Omental fat pad (tissue), 4 donors: ENCODE measurements around the gene TPST1. TPM values are rescaled to one million over a fixed set of nuclear protein-coding genes. Genes with fewer than 3 reads are reported as not detected.

Experiments
- ATAC-seq: fragments of 150-250 bp; one replicate; pipeline ENCODE4 v1.9.1; 2016; ENCODE audit warnings: mild to moderate bottlenecking, moderate library complexity; ENCODE audit not compliant: low FRiP score
- DNase-seq: peaks from one replicate; pipeline ENCODE4 v3.0.0-alpha.2; 2019; ENCODE audit warnings: low spot score
- total RNA-seq, 4 donors: library from RNA; depleted of rRNA; stranded (reverse); fragments of >200 nt; gene quantifications; one replicate each; pipeline ENCODE4 v1.1.0, GENCODE V29; 2016
- TF ChIP-seq, protein P1 (sequence below), 3 donors: fragments of 450-650 bp; IDR thresholded peaks; one replicate each; pipeline ENCODE4 v1.5.1; 2016 to 2017; ENCODE audit warnings: antibody characterized with exemption in 3 of 3, mild to moderate bottlenecking in 3 of 3, moderate library complexity in 2 of 3

Gene TPST1
- total RNA-seq, 4 donors from 2014 or later = 16.4 to 63.2 (median 24.3) TPM

DNA sequence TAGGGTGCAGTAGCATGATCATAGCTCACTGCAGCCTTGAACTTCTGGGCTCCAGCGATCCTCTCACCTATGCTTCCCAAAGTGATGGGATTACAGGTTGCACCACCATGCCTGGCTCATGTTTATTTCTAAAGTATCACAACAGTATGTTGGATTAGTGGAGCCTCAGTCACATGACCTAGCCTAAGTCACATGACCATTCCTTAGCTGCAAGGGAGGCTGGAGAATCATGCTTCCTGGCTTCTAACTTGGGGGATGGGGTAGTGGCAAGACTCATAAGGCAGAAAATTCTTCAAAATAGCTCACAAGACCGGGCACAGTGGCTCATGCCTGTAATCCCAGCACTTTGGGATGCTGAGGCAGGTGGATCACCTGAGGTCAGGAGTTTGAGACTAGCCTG is 26.9 kb upstream of the TPST1 start:
- ATAC-seq (no peak), DNase-seq (no peak)
- TF ChIP-seq, protein P1, sequence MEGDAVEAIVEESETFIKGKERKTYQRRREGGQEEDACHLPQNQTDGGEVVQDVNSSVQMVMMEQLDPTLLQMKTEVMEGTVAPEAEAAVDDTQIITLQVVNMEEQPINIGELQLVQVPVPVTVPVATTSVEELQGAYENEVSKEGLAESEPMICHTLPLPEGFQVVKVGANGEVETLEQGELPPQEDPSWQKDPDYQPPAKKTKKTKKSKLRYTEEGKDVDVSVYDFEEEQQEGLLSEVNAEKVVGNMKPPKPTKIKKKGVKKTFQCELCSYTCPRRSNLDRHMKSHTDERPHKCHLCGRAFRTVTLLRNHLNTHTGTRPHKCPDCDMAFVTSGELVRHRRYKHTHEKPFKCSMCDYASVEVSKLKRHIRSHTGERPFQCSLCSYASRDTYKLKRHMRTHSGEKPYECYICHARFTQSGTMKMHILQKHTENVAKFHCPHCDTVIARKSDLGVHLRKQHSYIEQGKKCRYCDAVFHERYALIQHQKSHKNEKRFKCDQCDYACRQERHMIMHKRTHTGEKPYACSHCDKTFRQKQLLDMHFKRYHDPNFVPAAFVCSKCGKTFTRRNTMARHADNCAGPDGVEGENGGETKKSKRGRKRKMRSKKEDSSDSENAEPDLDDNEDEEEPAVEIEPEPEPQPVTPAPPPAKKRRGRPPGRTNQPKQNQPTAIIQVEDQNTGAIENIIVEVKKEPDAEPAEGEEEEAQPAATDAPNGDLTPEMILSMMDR (IDR thresholded peaks at IDR 0.05) = no peak

GRCh38 chr7:66181329-66181728 is 23.8 kb upstream of the TPST1 start:
- TF ChIP-seq, protein P1 (IDR thresholded peaks at IDR 0.05) = no peak
- DNase-seq (no peak), ATAC-seq (no peak)

GRCh38 chr7:66181845-66182244 is 23.3 kb upstream of the TPST1 start:
- DNase-seq = no peak
- ATAC-seq = no peak
- TF ChIP-seq, protein P1 (IDR thresholded peaks at IDR 0.05) = no peak

DNA sequence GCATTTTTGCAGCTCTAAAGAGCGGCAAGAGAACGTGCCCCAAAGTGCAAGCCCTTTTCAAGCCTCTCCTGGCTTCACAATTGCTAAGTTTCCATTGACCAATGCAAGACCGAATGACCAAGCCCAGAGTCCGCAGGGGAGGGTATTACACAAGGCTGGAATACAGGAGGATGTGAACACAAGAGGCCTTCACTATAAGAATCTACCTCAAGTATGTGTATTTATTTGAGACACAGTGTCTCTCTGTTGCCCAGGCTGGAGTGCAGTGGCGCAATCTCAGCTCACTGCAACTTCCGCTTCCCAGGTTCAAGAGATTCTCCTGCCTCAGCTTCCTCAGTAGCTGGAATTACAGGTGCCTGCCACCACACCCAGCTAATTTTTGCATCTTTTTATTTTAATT is 22.2 kb upstream of the TPST1 start:
- DNase-seq = no peak
- TF ChIP-seq, protein P1 (IDR thresholded peaks at IDR 0.05) = no peak
- ATAC-seq = no peak

DNA sequence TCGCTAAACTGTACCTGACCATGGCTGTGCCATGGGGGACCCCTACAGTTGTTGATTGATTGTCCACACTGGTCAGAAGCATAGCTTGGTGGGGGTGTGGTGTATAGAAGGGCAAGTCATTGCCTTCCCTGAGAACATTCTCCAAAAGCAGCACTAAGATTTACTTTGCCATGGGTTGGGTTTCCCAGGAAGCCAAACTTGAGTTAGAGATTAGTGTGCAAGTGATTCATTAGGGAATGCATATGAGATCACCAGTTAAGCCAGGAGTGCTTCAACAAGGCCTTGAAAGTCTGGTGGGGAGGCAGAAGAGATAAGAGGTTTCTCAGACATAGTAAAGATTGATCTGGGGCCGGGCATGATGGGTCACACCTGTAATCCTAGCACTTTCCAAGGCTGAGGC is 21.4 kb upstream of the TPST1 start:
- DNase-seq = no peak
- TF ChIP-seq, protein P1 (IDR thresholded peaks at IDR 0.05) = no peak
- ATAC-seq = no peak

DNA sequence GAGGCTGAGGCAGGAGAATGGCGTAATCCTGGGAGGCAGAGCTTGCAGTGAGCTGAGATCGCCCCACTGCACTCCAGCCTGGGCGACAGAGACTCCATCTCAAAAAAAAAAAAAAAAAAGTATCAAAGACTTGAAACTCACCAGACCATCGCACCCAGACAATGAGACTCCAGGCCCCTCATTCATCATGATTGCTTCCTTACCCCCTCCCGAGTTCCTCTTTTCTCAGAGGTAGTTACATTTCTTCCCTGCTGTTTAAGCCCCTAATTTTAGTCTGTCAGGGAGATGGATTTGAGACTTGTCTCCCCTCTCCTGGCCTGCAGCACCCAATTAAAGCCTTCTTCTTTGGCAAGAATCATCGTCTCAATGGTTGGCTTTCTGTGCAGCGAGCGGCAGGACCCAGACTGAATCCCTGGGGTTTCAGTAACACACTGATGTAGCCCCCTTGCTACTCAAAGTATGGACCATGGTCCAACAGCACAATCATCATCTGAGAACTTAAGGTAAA is 19.4 kb upstream of the TPST1 start:
- no peak for DNase-seq
- TF ChIP-seq, protein P1 (IDR thresholded peaks at IDR 0.05) = no peak
- ATAC-seq = no peak

- DNase-seq = no peak
- no peak for ATAC-seq
- TF ChIP-seq, protein P1 (IDR thresholded peaks at IDR 0.05) = no peak
Observed at GRCh38 chr7:66186991-66187390, 18.1 kb upstream of the TPST1 start.
